Lower leg skin (tissue), 4 donors: Measurements from ENCODE around the gene POU6F2. TPM values are rescaled to one million over a fixed set of nuclear protein-coding genes. Genes with fewer than 3 reads are reported as not detected.

Experiments
- DNase-seq, 2 donors: peaks; one replicate each; pipeline ENCODE4 v3.0.0-alpha.2; 2019; ENCODE audit warnings: low spot score in 2 of 2
- H3K4me3 ChIP-seq: fragments of 200-600 bp; sonication (generic); 2 replicates; pipeline ENCODE4 v1.5.1; 2017; ENCODE audit warnings: mild to moderate bottlenecking, low read depth; ENCODE audit not compliant: poor library complexity, severe bottlenecking
- POLR2A ChIP-seq, 2 donors: fragments of 450-650 bp; IDR thresholded peaks; one replicate each; pipeline ENCODE4 v1.6.1; 2016 to 2017; ENCODE audit warnings: antibody characterized with exemption in 2 of 2, mild to moderate bottlenecking in 1 of 2, moderate library complexity in 1 of 2
- WGBS, 2 donors: methylation state at CpG; one replicate each; pipeline ENCODE4 v1.1.5; 2018; 5-methylcytosine and 5-hydroxymethylcytosine counted together
- intact Hi-C: fragments of 100-400 bp; cut with DNase I; formaldehyde crosslinking; loops from one replicate; pipeline ENCODE4 v1.15.0; 2023; ENCODE audit warnings: low total_unique reads
- total RNA-seq, 4 donors: library from RNA; depleted of rRNA; stranded (reverse); fragments of >200 nt; gene quantifications; one replicate each; pipeline ENCODE4 v1.1.0, GENCODE V29; 2016
- TF ChIP-seq, protein P1 (sequence below), 3 donors: fragments of 450-650 bp; IDR thresholded peaks; one replicate each; pipeline ENCODE4 v1.5.1; 2016; ENCODE audit warnings: antibody characterized with exemption in 3 of 3, mild to moderate bottlenecking in 3 of 3, moderate library complexity in 2 of 3

POU6F2 gene
- total RNA-seq, 4 donors from 2014 or later, result 0.36 TPM; not detected in 3

DNA sequence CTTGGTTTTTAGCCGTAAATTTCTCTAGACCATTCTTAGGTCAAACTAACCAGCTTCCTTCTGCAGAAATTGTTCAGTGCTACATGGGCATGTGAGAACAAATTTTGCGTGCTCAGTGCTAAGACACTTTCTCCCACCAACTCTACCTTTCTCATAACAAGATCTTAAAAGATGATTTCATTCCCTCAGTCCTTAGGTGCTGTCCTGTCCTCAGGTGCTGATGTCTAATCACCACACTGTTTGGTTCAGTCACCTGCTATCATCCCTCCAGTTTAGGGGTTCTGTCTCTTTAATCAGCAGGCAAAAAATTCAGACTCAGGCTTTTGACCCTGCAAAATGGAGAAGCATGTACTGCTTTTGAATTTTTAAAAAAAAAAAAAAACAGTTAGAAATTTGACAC, 361.0 kb downstream of the POU6F2 start:
- 90 to 91% methylated on average over 2 of the region's 2 CpGs for WGBS, 2 donors
- intact Hi-C loops, result no loop called here
- H3K4me3 ChIP-seq, result no peak overlapping the region

DNA sequence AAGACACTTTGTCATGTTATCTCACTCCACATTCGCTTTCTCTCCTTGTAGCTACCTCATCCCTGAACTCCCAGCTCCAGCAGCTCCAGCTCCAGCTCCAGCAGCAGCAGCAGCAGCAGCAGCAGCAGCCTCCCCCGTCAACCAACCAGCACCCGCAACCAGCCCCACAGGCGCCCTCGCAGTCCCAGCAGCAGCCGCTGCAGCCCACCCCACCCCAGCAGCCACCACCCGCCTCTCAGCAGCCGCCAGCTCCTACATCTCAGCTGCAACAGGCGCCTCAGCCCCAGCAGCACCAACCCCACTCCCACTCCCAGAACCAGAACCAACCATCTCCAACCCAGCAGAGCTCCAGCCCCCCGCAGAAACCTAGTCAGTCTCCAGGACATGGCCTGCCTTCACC, 361.9 kb downstream of the POU6F2 start:
- 92 to 95% methylated on average over 10 of the region's 10 CpGs for WGBS, 2 donors
- no peak for DNase-seq
- intact Hi-C loops, result no loop called here
- H3K4me3 ChIP-seq, result no peak overlapping the region
- TF ChIP-seq, protein P1, sequence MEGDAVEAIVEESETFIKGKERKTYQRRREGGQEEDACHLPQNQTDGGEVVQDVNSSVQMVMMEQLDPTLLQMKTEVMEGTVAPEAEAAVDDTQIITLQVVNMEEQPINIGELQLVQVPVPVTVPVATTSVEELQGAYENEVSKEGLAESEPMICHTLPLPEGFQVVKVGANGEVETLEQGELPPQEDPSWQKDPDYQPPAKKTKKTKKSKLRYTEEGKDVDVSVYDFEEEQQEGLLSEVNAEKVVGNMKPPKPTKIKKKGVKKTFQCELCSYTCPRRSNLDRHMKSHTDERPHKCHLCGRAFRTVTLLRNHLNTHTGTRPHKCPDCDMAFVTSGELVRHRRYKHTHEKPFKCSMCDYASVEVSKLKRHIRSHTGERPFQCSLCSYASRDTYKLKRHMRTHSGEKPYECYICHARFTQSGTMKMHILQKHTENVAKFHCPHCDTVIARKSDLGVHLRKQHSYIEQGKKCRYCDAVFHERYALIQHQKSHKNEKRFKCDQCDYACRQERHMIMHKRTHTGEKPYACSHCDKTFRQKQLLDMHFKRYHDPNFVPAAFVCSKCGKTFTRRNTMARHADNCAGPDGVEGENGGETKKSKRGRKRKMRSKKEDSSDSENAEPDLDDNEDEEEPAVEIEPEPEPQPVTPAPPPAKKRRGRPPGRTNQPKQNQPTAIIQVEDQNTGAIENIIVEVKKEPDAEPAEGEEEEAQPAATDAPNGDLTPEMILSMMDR (IDR thresholded peaks at IDR 0.05), result no peak
- TF ChIP-seq POLR2A (IDR thresholded peaks at IDR 0.05), result no peak

More for the DNA sequence above, 361.0 kb downstream of the POU6F2 start:
- no peak for TF ChIP-seq POLR2A (IDR thresholded peaks at IDR 0.05)
- TF ChIP-seq, protein P1 (IDR thresholded peaks at IDR 0.05), result no peak
- no peak for DNase-seq

DNA sequence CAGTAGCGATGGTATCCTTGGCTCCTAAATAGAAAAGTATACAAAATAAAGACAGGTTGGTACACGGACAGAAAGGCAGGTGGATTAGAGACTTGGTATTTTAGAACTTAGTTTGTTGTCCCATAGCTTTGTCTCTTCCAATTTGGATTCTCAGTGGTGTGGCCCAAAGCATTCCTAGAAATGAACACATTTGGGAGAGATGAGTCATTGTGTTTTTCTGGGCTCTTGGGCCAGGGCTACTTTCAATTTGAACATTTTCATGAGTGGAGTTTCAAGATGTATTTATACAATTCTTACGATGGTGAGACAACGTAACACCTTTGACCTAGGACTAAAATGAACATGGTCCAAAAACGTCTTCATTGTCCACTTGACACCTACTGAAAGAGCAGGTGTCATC, 363.4 kb downstream of the POU6F2 start:
- WGBS, 2 donors, result 56 to 73% methylated on average over 5 of the region's 5 CpGs

DNA sequence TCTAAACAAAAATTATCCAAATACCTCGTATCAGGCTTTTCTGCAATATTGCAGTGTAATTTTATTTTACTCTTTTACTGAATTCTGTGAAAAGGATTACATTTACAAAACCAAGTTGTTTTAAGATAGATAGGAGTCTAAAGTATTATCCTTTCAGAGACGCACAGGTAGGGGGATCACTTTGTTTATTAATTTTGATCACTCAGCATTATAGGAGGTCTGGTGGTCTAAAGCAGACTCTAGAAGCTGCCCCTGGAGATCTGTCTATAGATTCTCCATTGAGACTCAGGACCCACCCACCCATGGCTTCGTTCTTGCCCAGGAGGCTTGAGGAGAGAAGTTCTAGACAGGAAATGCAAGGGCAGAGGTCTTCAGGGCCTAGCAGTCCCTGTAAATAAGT, 365.1 kb downstream of the POU6F2 start:
- WGBS, 2 donors, result 76 to 87% methylated on average over 3 of the region's 3 CpGs
- H3K4me3 ChIP-seq, result no peak overlapping the region
- intact Hi-C loops, result no loop called here
- DNase-seq, result no peak
- TF ChIP-seq, protein P1 (IDR thresholded peaks at IDR 0.05), result no peak
- no peak for TF ChIP-seq POLR2A (IDR thresholded peaks at IDR 0.05)

More for the DNA sequence above, 363.4 kb downstream of the POU6F2 start:
- no peak for DNase-seq
- TF ChIP-seq, protein P1 (IDR thresholded peaks at IDR 0.05), result no peak
- no peak for TF ChIP-seq POLR2A (IDR thresholded peaks at IDR 0.05)
- no peak overlapping the region for H3K4me3 ChIP-seq
- intact Hi-C loops, result no loop called here

DNA sequence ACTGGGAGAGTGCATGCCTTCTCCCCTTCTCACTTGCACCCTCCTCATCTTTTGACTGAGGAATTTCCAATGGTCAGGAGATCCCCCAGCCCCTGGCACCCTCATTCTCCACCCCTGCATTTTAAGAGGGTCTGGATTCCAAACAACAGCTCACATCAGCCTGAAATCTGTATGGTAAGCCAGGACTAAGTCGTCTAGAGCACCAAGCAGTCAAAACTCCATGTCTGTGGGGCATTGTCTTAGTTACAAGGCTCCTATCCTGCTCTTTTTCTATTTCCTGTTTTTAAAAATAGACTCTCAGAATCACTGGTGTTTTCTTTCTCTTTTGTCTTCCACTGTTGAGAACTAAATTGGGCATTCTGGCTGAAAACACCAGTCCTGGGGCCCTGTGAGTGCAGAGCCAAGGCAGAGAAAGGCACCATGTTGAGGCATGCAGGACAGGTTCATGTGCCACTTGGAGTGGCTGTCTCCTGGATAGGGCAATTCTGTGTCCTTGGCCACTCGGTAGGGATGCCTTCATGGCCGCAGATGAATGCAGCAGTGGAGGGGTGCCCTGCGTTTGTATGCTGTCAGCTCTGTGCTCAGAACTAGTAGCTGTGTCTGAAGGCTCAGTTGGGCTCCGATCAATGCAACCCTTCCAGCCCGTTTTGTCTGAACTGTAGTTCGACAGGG, 371.9 kb downstream of the POU6F2 start:
- intact Hi-C loops, result no loop called here
- DNase-seq, result no peak
- no peak overlapping the region for H3K4me3 ChIP-seq
- no peak for TF ChIP-seq POLR2A (IDR thresholded peaks at IDR 0.05)
- TF ChIP-seq, protein P1 (IDR thresholded peaks at IDR 0.05), result no peak
- 78 to 79% methylated on average over 7 of the region's 7 CpGs for WGBS, 2 donors
